Hepatocyte (in vitro differentiated cells): ENCODE measurements around the gene DNM3.

ENCODE experiments used
- CTCF ChIP-seq: fragments of 200-600 bp; sonication (generic); IDR thresholded peaks from 2 replicates; pipeline ENCODE4 v1.5.1; 2016; ENCODE audit warnings: antibody characterized with exemption, mild to moderate bottlenecking; ENCODE audit not compliant: poor library complexity
- EZH2 ChIP-seq: fragments of 200-600 bp; sonication (generic); IDR thresholded peaks from 2 replicates; pipeline ENCODE4 v1.6.1; 2016; ENCODE audit warnings: antibody characterized with exemption, mild to moderate bottlenecking, borderline replicate concordance
- EZH2phosphoT487 ChIP-seq: fragments of 200-600 bp; sonication (generic); IDR thresholded peaks from one replicate; pipeline ENCODE4 v1.6.1; 2018; ENCODE audit warnings: antibody characterized with exemption, mild to moderate bottlenecking, low read depth, moderate library complexity; ENCODE audit not compliant: unreplicated experiment, severe bottlenecking

- TF ChIP-seq EZH2 (no peak), CTCF (no peak), EZH2phosphoT487 (no peak)
These were observed 11.0 kb downstream of the DNM3 start for GRCh38 chr1:171852272-171852671.
